NT2/D1 (cell line): ENCODE data around the gene GOLT1A.

ENCODE experiments used
- YY1 ChIP-seq: IDR thresholded peaks from 2 replicates; pipeline ENCODE4 v1.6.1; 2011; ENCODE audit not compliant: insufficient read length, insufficient read depth
- ZNF274 ChIP-seq: IDR thresholded peaks from 2 replicates; pipeline ENCODE4 v1.6.1; 2011; ENCODE audit warnings: mild to moderate bottlenecking, low read depth, low read length

GRCh38 chr1:204241914-204242313 lies 28.1 kb upstream of the GOLT1A start:
- no peak for TF ChIP-seq ZNF274
- TF ChIP-seq YY1 = no peak
